HTERT RPE-1 (cell line): ENCODE results near the gene SELENOF.
"Not testable (repeated sequence)": the region's sequence is repeated elsewhere in the genome, so short reads cannot be mapped to it uniquely, and the experiment has no call there.

Source experiments
- in situ Hi-C: fragments of 300-500 bp; cut with MboI; formaldehyde crosslinking; loops from 4 replicates; pipeline ENCODE4 v1.14.3; 2020; ENCODE audit warnings: low sequenced_read_pairs

The SELENOF gene

GRCh38 chr1:86821956-86822355 is 92.0 kb downstream of the SELENOF start:
- in situ Hi-C loops = no loop called here

DNA sequence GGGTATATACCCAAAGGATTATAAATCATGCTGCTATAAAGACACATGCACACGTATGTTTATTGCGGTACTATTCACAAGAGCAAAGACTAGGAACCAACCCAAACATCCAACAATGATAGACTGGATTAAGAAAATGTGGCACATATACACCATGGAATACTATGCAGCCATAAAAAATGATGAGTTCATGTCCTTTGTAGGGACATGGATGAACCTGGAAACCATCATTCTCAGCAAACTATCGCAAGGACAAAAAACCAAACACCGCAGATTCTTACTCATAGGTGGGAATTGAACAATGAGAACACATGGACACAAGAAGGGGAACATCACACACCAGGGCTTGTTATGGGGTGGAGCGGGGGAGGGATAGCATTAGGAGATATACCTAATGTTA is 94.0 kb downstream of the SELENOF start:
- in situ Hi-C loops = not testable (repeated sequence)

DNA sequence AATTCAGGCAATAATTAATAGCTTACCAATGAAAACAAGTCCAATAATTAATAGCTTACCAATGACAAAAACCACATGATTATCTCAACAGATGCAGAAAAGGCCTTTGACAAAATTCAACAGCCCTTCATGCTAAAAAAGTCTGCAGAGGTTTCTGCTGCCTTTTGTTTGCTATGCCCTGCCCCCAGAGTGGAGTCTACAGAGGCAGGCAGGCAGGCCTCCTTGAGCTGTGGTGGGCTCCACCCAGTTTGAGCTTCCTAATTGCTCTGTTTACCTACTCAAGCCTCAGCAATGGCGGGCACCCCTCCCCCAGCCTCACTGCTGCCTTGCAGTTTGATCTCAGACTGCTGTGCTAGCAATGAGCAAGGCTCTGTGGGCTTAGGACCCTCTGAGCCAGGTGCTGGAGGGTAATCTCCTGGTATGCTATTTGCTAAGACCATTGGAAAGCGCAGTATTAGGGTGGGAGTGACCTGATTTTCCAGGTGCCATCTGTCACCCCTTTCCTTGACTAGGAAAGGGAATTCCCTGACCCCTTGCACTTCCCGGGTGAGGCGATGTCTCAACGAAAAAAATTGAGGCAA is 96.6 kb downstream of the SELENOF start:
- in situ Hi-C loops = not testable (repeated sequence)

DNA sequence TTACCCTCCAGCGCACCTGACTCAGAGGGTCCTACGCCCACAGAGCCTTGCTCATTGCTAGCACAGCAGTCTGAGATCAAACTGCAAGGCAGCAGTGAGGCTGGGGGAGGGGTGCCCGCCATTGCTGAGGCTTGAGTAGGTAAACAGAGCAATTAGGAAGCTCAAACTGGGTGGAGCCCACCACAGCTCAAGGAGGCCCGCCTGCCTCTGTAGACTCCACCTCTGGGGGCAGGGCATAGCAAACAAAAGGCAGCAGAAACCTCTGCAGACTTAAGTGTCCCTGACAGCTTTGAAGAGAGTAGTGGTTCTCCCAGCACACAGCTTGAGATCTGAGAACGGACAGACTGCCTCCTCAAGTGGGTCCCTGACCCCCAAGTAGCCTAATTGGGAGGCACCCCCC is 99.8 kb downstream of the SELENOF start:
- in situ Hi-C loops = not testable (repeated sequence)
